ENCODE measurements around the gene HBEGF.
A peak's percentile ranks its signal among the peaks of the same experiment; 100 is the strongest.

GRCh38 chr5:140322751-140323731 lies 23.4 kb downstream of the HBEGF start:
- TF ChIP-seq PATZ1 (CRISPR knock-in tag; IDR thresholded peaks at IDR 0.05; ENCODE audit: borderline replicate concordance) (0 out of 2 replicates have a peak, but pooled peaks have one; percentile 28), ZNF565 (CRISPR knock-in tag; conservative IDR thresholded peaks at IDR 0.05; ENCODE audit: low read depth) (no peak), ZFP3 (CRISPR knock-in tag; IDR thresholded peaks at IDR 0.05) (0 out of 2 replicates have a peak, but pooled peaks have one; percentile 11), CSRNP3 (CRISPR knock-in tag; IDR thresholded peaks at IDR 0.05) (no peak), ZNF8 (CRISPR knock-in tag; IDR thresholded peaks at IDR 0.05) (no peak), ZNF70 (CRISPR knock-in tag; IDR thresholded peaks at IDR 0.05) (no peak)
